Mucosa of gallbladder (tissue), 1 donor: ENCODE measurements around the gene NUP62CL. TPM values are rescaled to one million over a fixed set of nuclear protein-coding genes. Genes with fewer than 3 reads are reported as not detected.

Experiments used
- DNase-seq: peaks from one replicate; pipeline ENCODE4 v3.0.0-alpha.2; 2020; ENCODE audit warnings: low spot score
- total RNA-seq: library from RNA; stranded (reverse); gene quantifications from one replicate; pipeline ENCODE4 v1.2.1, GENCODE V29; 2021
- donor health status: DM: no; HTN: no; CAD: no.

The NUP62CL gene
- total RNA-seq, 1 donor from 2014 or later, result 3.2 TPM

DNA sequence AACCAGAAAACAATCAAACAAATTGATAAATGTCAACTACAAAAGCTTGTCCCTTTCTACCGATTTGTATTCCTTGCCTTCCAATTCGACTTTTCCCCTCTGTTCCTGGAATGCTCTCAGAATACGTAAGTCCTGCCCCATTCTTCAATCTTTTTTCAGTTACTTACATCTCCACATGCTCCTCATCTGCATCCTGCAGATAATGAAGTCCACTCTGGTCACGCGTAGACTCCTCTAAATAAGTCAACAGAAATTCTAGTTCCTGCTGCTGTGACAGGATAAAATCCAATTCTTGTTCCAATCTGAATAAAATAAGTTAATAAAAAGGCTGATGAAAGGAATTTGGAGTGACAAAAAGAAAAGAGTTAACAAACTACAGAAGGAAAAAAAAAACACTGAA is 53.2 kb downstream of the NUP62CL start:
- DNase-seq, result no peak

DNA sequence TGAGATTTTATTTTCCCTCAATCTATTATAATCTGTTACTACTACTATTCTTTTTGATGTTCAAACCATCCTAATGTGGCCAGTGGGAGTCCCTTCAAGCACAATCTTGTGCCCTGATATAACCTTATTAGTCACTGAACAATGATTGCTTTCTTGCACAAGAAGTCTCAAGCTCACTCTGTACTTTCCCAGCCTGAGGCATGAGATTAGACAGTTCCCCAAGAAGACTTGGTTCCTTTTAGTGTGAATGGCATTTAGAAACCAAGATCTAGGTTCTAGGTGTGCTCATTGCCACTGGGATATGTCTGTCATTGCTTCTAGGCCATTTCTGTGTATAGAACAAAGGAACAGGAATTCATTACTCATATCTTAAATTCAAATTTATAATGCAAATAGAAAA is 59.6 kb downstream of the NUP62CL start:
- no peak for DNase-seq

DNA sequence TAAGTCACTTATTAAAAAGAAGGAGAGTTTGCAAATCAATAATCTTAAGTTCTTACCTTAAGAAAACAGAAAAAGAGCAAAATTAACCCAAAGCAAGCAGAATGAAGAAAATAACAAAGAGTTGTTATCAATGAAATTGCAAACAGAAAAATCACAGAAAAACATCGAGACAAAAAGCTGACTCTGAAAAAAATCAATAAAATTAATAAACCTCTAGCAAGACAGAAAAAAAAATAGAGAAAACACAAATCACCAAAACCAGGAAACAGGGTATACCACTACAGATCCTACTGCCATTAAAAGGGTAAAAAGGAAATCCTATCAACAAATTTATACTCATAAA is 70.3 kb downstream of the NUP62CL start:
- no peak for DNase-seq

DNA sequence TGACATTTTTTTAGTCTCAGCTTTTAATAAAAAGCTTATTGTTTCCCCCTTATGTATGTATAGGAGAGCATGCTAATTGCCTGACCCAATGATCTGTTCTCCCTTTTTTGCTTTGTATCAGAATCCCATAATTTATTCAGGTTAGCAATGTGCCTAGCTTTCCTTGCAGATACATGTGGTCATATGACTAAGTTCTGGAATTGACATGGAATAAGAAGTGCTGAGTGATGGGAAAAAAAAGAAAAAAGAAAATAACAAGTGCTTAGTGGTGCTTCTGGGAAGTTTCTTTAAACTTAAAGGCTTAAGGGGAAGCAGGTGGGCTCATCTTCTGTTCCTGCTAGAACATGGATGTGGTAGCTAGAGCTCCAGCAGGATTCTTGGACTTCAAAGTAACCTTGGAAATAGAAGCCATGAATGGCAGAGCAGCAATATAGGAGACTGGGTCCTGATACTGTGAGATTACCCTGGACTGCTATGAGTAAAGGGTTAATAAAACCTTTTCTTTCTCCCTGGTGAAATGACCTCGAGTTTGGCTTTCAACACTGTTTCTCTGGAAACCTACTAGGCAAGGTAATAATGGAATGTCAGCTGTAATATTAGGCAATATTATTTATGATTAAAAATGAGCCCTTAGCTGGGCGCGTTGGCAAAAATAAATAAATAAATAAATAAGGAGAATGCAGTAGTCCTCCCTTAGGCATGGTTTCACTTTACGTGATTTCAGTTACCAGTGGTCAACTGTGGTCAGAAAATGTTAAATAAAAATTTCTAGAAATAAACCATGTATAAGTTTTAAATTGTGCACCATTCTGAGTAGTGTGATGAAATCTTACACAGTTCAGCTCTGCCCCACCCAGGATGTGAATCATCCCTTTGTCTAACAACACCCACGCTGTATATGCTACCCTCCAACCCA is 70.9 kb downstream of the NUP62CL start:
- DNase-seq, result peak; percentile 15

DNA sequence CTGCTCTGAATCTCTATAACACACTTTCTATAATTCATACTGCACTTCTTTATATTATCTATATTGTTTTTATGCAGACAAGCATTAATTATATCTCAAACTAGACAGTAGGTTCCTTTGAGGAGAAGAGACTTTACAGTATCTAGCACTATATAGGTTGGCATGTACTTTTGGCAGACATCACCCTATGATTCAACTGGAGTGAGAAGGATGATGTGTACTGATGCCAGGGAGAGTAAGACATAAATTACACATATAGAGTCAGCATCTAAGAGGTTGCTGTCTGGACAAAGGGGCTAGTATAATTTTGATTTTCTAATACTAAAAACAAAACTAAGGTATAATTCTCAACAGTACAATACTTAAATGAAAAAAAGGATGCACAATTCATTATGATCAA is 82.5 kb downstream of the NUP62CL start:
- DNase-seq, result no peak

DNA sequence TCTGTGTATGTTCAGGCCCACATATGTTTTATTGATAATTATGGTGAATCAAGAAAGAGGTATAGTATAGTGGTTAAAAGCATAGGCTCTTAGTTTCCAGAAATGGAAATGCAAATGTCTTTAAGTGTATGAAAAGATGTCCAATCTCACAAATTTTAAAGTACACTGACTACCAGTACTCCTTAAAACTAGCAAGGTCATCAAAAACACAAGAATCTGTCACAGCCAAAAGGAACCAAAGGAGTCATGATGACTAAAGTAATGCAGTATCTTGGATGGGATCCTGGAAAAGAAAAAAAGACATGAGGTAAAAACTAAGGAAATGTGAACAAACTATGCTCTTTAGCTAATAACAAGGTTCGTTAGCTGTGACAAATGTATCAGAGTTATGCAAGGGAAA is 87.0 kb downstream of the NUP62CL start:
- no peak for DNase-seq

DNA sequence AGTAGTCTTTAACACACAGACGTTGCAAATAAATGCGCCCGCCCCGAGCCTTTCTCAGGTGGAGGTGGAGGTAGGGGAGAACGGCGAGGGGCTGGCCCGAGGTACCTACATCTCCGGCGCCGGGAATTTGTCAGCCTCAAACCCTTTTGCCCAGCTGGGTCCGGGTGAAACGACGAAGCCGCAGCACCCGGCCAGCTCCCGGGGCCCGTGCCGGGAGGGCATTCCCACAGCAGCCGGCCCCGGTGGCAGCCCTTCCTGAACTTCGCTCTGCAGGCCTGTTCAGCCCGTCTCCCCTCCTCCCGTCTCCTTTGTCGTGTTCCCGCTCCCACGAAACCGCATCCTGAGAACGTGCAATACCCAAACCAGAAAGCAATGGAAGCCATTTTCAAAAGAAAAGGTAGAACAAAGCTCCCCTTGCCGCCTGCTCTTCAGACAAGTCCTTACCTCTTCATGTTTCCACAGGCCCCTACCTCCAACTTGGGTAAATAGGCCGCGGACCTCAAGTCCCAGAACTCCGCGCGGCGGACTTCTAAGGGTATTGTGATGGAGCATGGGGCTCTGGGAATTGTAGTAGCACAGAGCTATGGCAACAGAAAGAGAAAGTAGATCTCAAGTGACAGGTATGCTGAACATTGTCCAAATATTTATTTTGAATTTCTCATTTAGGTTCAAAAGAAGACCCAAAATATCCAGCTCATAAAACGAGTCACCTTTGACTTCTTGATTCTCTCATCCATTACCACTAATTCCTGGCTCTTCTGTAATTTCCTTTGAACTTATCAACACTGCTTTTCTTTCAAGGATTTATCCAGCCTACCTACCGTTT is 87.7 kb downstream of the NUP62CL start, which contains the start of gene RBM41:
Gene RBM41, minus strand, starts transcription at position 501 of the 826 bp plus-strand sequence. Its CDS starts 49 bp downstream, at position 452.
- peak; percentile 76 for DNase-seq

DNA sequence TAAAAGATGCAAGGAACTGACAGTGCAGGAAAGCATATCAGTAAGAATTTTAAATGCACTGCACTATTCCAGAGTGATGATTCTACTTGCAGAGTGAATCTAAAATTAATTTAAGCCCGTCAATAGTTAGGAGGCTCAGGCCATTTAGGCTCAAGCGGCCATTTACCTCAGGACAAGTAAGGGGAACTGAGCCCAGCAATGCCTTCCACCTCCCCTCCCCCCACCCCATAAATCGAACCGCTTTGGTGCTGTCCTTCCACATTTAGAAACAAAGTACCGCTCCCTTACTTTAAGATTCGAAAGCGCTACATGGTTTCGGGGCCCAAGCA is 88.3 kb downstream of the NUP62CL start:
- no peak for DNase-seq

DNA sequence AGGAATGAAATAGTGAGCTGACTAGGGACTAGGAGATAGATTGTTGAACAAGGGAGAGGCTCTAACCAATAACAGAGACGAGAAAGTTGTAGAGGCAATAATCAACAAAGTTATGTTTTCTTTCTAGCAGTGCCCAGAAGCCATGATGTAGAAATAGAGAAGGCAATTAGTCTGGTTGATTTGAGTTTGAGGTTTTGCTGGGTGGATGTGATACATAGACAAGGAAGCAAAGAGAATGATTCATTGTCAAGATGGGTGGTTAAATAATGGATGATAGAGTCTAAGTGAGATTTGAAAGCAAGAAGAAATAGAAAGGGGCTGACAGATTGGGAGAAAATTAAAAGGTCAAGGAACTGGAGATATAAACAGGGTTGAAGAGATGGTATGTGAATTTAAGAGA is 98.8 kb downstream of the NUP62CL start:
- no peak for DNase-seq

DNA sequence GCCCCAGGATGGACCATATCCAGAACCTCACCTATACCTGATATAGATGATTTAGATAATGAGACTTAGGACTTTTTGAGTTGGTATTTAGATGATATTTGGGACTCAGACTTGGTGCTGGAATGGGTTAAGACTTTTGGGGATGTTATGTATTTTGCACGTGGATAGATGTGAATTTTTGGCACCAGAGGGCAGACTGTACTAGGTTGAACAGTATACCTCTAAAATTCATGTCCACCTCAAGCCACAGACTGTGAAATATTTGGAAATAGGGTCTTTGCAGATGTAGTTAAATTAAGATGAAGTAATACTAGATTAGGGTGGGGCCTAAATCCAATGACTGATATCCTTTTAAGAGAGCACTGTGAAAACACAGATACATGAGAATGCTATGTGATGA is 103.3 kb downstream of the NUP62CL start:
- DNase-seq, result no peak

DNA sequence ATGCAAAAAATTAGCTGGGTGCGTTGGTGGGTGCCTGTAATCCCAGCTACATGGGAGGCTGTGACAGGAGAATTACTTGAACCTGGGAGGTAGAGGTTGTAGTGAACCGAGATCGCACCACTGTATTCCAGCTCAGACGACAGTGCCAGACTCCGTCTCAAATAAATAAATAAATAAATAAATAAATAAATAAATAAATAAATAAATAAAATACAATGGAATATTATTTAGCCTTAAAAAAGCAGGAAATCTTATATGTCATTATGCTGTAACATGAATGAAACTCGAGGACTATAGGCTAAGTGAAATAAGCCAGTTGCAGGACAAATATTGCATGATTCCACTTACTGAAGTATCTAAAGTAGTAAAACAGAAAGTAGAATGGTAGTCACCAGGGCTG is 130.1 kb downstream of the NUP62CL start:
- DNase-seq, result no peak

Other genes with a start within 250 kb of the NUP62CL start
- 20.0 TPM for gene MORC4, start 206.2 kb downstream of the NUP62CL start, total RNA-seq
- gene RBM41, start 87.6 kb downstream of the NUP62CL start, total RNA-seq, result 18.7 TPM
- not detected for gene DNAAF6, start 178 bp upstream of the NUP62CL start, total RNA-seq
- 0.17 TPM for gene FRMPD3, start 243.2 kb upstream of the NUP62CL start, total RNA-seq